ENCODE measurements around the gene HPCAL4.

DNA sequence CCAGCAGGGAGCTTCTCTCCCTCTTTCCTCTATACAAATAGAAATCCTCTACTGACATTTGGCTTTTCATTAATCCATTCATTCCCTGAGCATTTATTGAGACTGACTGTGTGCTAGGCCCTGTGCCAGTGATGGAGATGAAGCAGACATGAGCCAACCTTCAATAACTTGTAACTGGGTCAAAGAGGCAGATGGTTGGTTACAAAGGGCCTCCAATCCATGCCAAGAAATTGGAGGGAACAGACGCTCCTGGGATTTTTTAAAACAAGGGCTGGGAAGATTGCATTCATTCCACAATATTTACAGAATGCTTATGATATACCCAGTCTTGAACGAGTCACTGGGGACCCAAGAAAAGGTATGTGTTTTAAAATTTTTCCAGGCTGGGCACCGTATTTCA is 6.2 kb downstream of the HPCAL4 start:
- TF ChIP-seq ZNF449 (tag by site-specific recombination; IDR thresholded peaks at IDR 0.05), result no peak
- no peak for TF ChIP-seq KLF7 (tag by site-specific recombination; IDR thresholded peaks at IDR 0.05; ENCODE audit: borderline replicate concordance)
- TF ChIP-seq ZNF510 (tag by site-specific recombination; IDR thresholded peaks at IDR 0.05; ENCODE audit: insufficient replicate concordance), result no peak
- TF ChIP-seq, protein P1, sequence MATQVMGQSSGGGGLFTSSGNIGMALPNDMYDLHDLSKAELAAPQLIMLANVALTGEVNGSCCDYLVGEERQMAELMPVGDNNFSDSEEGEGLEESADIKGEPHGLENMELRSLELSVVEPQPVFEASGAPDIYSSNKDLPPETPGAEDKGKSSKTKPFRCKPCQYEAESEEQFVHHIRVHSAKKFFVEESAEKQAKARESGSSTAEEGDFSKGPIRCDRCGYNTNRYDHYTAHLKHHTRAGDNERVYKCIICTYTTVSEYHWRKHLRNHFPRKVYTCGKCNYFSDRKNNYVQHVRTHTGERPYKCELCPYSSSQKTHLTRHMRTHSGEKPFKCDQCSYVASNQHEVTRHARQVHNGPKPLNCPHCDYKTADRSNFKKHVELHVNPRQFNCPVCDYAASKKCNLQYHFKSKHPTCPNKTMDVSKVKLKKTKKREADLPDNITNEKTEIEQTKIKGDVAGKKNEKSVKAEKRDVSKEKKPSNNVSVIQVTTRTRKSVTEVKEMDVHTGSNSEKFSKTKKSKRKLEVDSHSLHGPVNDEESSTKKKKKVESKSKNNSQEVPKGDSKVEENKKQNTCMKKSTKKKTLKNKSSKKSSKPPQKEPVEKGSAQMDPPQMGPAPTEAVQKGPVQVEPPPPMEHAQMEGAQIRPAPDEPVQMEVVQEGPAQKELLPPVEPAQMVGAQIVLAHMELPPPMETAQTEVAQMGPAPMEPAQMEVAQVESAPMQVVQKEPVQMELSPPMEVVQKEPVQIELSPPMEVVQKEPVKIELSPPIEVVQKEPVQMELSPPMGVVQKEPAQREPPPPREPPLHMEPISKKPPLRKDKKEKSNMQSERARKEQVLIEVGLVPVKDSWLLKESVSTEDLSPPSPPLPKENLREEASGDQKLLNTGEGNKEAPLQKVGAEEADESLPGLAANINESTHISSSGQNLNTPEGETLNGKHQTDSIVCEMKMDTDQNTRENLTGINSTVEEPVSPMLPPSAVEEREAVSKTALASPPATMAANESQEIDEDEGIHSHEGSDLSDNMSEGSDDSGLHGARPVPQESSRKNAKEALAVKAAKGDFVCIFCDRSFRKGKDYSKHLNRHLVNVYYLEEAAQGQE (tag by site-specific recombination; IDR thresholded peaks at IDR 0.05), result no peak
- TF ChIP-seq, protein P2, sequence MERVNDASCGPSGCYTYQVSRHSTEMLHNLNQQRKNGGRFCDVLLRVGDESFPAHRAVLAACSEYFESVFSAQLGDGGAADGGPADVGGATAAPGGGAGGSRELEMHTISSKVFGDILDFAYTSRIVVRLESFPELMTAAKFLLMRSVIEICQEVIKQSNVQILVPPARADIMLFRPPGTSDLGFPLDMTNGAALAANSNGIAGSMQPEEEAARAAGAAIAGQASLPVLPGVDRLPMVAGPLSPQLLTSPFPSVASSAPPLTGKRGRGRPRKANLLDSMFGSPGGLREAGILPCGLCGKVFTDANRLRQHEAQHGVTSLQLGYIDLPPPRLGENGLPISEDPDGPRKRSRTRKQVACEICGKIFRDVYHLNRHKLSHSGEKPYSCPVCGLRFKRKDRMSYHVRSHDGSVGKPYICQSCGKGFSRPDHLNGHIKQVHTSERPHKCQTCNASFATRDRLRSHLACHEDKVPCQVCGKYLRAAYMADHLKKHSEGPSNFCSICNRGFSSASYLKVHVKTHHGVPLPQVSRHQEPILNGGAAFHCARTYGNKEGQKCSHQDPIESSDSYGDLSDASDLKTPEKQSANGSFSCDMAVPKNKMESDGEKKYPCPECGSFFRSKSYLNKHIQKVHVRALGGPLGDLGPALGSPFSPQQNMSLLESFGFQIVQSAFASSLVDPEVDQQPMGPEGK (tag by site-specific recombination; IDR thresholded peaks at IDR 0.05), result no peak
- TF ChIP-seq, protein P3, sequence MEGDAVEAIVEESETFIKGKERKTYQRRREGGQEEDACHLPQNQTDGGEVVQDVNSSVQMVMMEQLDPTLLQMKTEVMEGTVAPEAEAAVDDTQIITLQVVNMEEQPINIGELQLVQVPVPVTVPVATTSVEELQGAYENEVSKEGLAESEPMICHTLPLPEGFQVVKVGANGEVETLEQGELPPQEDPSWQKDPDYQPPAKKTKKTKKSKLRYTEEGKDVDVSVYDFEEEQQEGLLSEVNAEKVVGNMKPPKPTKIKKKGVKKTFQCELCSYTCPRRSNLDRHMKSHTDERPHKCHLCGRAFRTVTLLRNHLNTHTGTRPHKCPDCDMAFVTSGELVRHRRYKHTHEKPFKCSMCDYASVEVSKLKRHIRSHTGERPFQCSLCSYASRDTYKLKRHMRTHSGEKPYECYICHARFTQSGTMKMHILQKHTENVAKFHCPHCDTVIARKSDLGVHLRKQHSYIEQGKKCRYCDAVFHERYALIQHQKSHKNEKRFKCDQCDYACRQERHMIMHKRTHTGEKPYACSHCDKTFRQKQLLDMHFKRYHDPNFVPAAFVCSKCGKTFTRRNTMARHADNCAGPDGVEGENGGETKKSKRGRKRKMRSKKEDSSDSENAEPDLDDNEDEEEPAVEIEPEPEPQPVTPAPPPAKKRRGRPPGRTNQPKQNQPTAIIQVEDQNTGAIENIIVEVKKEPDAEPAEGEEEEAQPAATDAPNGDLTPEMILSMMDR (tag by site-specific recombination; IDR thresholded peaks at IDR 0.05), result no peak
- no peak for TF ChIP-seq GLI2 (tag by site-specific recombination; IDR thresholded peaks at IDR 0.05; ENCODE audit: borderline replicate concordance, low read depth)
- TF ChIP-seq, protein P4, sequence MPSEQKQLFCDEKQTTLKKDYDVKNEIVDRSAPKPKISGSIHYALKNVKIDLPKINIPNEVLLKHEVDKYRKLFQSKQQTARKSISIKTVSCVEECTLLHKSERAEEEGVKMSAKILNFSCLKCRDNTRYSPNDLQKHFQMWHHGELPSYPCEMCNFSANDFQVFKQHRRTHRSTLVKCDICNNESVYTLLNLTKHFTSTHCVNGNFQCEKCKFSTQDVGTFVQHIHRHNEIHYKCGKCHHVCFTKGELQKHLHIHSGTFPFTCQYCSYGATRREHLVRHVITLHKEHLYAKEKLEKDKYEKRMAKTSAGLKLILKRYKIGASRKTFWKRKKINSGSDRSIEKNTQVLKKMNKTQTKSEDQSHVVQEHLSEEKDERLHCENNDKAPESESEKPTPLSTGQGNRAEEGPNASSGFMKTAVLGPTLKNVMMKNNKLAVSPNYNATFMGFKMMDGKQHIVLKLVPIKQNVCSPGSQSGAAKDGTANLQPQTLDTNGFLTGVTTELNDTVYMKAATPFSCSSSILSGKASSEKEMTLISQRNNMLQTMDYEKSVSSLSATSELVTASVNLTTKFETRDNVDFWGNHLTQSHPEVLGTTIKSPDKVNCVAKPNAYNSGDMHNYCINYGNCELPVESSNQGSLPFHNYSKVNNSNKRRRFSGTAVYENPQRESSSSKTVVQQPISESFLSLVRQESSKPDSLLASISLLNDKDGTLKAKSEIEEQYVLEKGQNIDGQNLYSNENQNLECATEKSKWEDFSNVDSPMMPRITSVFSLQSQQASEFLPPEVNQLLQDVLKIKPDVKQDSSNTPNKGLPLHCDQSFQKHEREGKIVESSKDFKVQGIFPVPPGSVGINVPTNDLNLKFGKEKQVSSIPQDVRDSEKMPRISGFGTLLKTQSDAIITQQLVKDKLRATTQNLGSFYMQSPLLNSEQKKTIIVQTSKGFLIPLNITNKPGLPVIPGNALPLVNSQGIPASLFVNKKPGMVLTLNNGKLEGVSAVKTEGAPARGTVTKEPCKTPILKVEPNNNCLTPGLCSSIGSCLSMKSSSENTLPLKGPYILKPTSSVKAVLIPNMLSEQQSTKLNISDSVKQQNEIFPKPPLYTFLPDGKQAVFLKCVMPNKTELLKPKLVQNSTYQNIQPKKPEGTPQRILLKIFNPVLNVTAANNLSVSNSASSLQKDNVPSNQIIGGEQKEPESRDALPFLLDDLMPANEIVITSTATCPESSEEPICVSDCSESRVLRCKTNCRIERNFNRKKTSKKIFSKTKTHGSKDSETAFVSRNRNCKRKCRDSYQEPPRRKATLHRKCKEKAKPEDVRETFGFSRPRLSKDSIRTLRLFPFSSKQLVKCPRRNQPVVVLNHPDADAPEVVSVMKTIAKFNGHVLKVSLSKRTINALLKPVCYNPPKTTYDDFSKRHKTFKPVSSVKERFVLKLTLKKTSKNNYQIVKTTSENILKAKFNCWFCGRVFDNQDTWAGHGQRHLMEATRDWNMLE (tag by site-specific recombination; conservative IDR thresholded peaks at IDR 0.05; ENCODE audit: low read depth), result no peak
- no peak for TF ChIP-seq ZNF18 (tag by site-specific recombination; IDR thresholded peaks at IDR 0.05)
- TF ChIP-seq SALL2 (tag by site-specific recombination; IDR thresholded peaks at IDR 0.05; ENCODE audit: borderline replicate concordance), result no peak
- TF ChIP-seq, protein P5, sequence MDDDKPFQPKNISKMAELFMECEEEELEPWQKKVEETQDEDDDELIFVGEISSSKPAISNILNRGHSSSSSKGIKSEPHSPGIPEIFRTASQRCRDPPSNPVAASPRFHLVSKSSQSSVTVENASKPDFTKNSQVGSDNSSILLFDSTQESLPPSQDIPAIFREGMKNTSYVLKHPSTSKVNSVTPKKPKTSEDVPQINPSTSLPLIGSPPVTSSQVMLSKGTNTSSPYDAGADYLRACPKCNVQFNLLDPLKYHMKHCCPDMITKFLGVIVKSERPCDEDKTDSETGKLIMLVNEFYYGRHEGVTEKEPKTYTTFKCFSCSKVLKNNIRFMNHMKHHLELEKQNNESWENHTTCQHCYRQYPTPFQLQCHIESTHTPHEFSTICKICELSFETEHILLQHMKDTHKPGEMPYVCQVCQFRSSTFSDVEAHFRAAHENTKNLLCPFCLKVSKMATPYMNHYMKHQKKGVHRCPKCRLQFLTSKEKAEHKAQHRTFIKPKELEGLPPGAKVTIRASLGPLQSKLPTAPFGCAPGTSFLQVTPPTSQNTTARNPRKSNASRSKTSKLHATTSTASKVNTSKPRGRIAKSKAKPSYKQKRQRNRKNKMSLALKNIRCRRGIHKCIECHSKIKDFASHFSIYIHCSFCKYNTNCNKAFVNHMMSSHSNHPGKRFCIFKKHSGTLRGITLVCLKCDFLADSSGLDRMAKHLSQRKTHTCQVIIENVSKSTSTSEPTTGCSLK (tag by site-specific recombination; IDR thresholded peaks at IDR 0.05), result no peak
- TF ChIP-seq ZBTB7A (tag by site-specific recombination; IDR thresholded peaks at IDR 0.05; ENCODE audit: low read depth), result no peak
- TF ChIP-seq HOXA7 (CRISPR knock-in tag; IDR thresholded peaks at IDR 0.05; ENCODE audit: borderline replicate concordance), result no peak

Data from HEK293 (cell line).